Measurements from ENCODE around the gene RBFOX1. TPM values are rescaled to one million over a fixed set of nuclear protein-coding genes. Genes with fewer than 3 reads are reported as not detected.

RBFOX1 gene
- total RNA-seq, 4 donors from 2014 or later = not detected

DNA sequence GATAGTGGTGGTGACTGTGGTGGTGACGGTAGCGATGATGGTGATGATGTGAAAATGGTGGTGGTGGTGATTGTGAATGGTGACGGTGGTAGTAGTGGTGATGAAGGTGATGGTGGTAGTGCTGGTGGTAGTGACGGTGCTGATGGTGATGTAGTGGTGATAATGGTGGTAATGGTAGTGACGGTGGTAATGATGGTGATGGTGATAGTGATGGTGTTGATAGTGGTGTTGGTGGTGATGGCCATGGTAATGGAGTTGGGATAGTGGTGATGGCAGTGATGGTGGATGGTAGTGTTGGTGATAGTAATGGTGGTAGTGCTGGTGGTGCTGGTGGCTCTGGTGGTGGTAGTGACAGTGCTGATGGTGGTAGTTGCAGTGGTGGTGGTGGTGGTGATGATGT is 14.7 kb upstream of the RBFOX1 start:
- peaks cover 0 to 5% (median 0%) of the 10 kb centered on the region in 4 donors for H3K9me3 ChIP-seq
- intact Hi-C loops (cut with DNase I) = no loop called here
- H3K27ac ChIP-seq (replicated peaks in 1 of 4) = no peak overlapping the region
- H3K27me3 ChIP-seq = peaks cover 0 to 6% (median 0%) of the 10 kb centered on the region in 4 donors
- H3K4me1 ChIP-seq = no peaks in the 10 kb centered on the region
- no peak for TF ChIP-seq EP300 (IDR thresholded peaks at IDR 0.05)
- no peak for TF ChIP-seq POLR2A (IDR thresholded peaks at IDR 0.05; ENCODE audit: low read depth)
- no peak for TF ChIP-seq CTCF (IDR thresholded peaks at IDR 0.05)
- no peak for TF ChIP-seq POLR2AphosphoS5 (IDR thresholded peaks at IDR 0.05)
- WGBS = 91% methylated on average over 5 of the region's 5 CpGs
- no peaks in the 10 kb centered on the region for H3K36me3 ChIP-seq
- no peak overlapping the region for H3K4me3 ChIP-seq
- no peak for DNase-seq (ENCODE audit: extremely low spot score)

DNA sequence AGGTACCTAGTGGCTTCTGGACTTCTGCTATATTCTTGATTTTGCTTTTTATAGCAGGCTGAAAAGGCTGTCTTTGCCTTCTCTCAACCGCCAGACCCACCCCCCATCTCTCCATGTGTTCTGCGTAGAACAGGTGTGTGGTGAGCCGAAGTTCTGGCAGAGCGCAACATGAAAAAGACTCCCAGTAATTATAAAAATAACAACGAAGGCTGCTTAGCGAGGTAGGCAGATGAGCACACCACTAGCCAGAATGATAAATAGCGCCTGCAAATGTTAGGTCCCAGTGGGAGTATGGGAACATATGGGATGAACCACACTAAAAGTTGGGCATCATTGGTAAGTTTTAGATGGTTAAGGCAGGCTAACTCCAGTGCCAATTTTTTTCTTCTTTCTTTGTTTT is 14.0 kb upstream of the RBFOX1 start:
- H3K36me3 ChIP-seq = no peaks in the 10 kb centered on the region
- H3K27ac ChIP-seq (replicated peaks in 1 of 4) = no peak overlapping the region
- peaks cover 0 to 6% (median 0%) of the 10 kb centered on the region in 4 donors for H3K27me3 ChIP-seq
- H3K4me3 ChIP-seq = no peak overlapping the region
- TF ChIP-seq POLR2AphosphoS5 (IDR thresholded peaks at IDR 0.05) (no peak), EP300 (IDR thresholded peaks at IDR 0.05) (no peak), POLR2A (IDR thresholded peaks at IDR 0.05; ENCODE audit: low read depth) (no peak), CTCF (IDR thresholded peaks at IDR 0.05) (no peak)
- peaks cover 0 to 5% (median 0%) of the 10 kb centered on the region in 4 donors for H3K9me3 ChIP-seq
- DNase-seq (ENCODE audit: extremely low spot score) = no peak
- 77% methylated on average over 7 of the region's 7 CpGs for WGBS
- no peaks in the 10 kb centered on the region for H3K4me1 ChIP-seq
- intact Hi-C loops (cut with DNase I) = no loop called here

- DNase-seq (ENCODE audit: extremely low spot score) = no peak
- intact Hi-C loops (cut with DNase I) = no loop called here
- Histone ChIP-seq H3K9me3 (peaks cover 0 to 5% (median 0%) of the 10 kb centered on the region in 4 donors), H3K4me1 (no peaks in the 10 kb centered on the region), H3K4me3 (no peak overlapping the region), H3K27ac (replicated peaks in 1 of 4) (no peak overlapping the region), H3K36me3 (no peaks in the 10 kb centered on the region), H3K27me3 (peaks cover 0 to under 1% (median 0%) of the 10 kb centered on the region in 4 donors)
- TF ChIP-seq CTCF (IDR thresholded peaks at IDR 0.05) (no peak), POLR2A (IDR thresholded peaks at IDR 0.05; ENCODE audit: low read depth) (no peak), EP300 (IDR thresholded peaks at IDR 0.05) (no peak), POLR2AphosphoS5 (IDR thresholded peaks at IDR 0.05) (no peak)
- 86% methylated on average over 3 of the region's 4 CpGs for WGBS
Observed at GRCh38 chr16:7319514-7319913, 13.1 kb upstream of the RBFOX1 start.

GRCh38 chr16:7321661-7322060 is 11.0 kb upstream of the RBFOX1 start:
- no peak for TF ChIP-seq EP300 (IDR thresholded peaks at IDR 0.05)
- no peak for TF ChIP-seq CTCF (IDR thresholded peaks at IDR 0.05)
- TF ChIP-seq POLR2A (IDR thresholded peaks at IDR 0.05; ENCODE audit: low read depth) = no peak
- no peak for TF ChIP-seq POLR2AphosphoS5 (IDR thresholded peaks at IDR 0.05)
- 25% methylated on average over 1 of the region's 1 CpG for WGBS
- H3K4me1 ChIP-seq = no peaks in the 10 kb centered on the region
- H3K27me3 ChIP-seq = no peaks in the 10 kb centered on the region
- no peak overlapping the region for H3K27ac ChIP-seq (replicated peaks in 1 of 4)
- intact Hi-C loops (cut with DNase I) = no loop called here
- H3K9me3 ChIP-seq = peaks cover 0 to 5% (median 0%) of the 10 kb centered on the region in 4 donors
- H3K36me3 ChIP-seq = no peaks in the 10 kb centered on the region
- DNase-seq (ENCODE audit: extremely low spot score) = no peak
- H3K4me3 ChIP-seq = no peak overlapping the region

DNA sequence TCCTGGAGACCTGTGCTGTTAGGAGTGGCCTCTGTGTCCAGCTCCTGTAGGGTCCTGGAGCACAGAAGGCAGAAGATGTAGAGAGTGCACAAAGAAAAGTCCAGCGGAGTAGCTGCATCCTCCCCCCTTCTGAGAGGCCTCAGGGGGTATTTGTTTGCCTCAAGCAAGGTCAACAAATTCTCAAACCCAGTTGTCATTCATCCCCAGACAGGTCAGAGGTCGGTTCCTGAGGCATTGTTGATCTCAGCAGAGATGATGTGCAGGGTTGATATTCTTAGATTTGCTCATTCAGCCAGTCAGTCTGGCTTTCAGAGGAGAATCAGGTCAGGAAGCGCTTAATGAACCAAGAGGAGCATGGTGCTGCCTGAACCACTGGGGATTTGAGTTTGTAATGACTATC is 8.3 kb upstream of the RBFOX1 start:
- TF ChIP-seq POLR2AphosphoS5 (IDR thresholded peaks at IDR 0.05) = no peak
- no peak for TF ChIP-seq EP300 (IDR thresholded peaks at IDR 0.05)
- no peak for TF ChIP-seq CTCF (IDR thresholded peaks at IDR 0.05)
- no peak for TF ChIP-seq POLR2A (IDR thresholded peaks at IDR 0.05; ENCODE audit: low read depth)
- no peak overlapping the region for H3K27ac ChIP-seq (replicated peaks in 1 of 4)
- intact Hi-C loops (cut with DNase I) = no loop called here
- peaks cover 0 to 5% (median 0%) of the 10 kb centered on the region in 4 donors for H3K9me3 ChIP-seq
- H3K4me1 ChIP-seq = no peaks in the 10 kb centered on the region
- H3K36me3 ChIP-seq = no peaks in the 10 kb centered on the region
- H3K4me3 ChIP-seq = no peak overlapping the region
- no peak for DNase-seq (ENCODE audit: extremely low spot score)
- 38% methylated on average over 3 of the region's 3 CpGs for WGBS
- no peaks in the 10 kb centered on the region for H3K27me3 ChIP-seq
